Gastroesophageal sphincter (tissue), 4 donors: ENCODE data around the gene ASAP2. TPM values are rescaled to one million over a fixed set of nuclear protein-coding genes. Genes with fewer than 3 reads are reported as not detected.
A peak's percentile ranks its signal among the peaks of the same experiment; 100 is the strongest.

Source experiments
- ATAC-seq: fragments of 150-250 bp; one replicate; pipeline ENCODE4 v1.9.1; 2016; ENCODE audit warnings: mild to moderate bottlenecking, moderate library complexity
- H3K27ac ChIP-seq, 4 donors: fragments of 200-600 bp; sonication (generic) in 3 of 4; 1 replicate in 3 of 4; 2 replicates in 1 of 4; pipeline ENCODE4 v1.5.1; 2016 to 2019
- H3K27me3 ChIP-seq: fragments of 200-600 bp; sonication (generic); one replicate; pipeline ENCODE4 v1.5.1; 2019
- H3K36me3 ChIP-seq, 2 donors: fragments of 200-600 bp; sonication (generic); one replicate each; pipeline ENCODE4 v1.5.1; 2019; ENCODE audit warnings: control low read depth in 1 of 2
- H3K4me1 ChIP-seq, 3 donors: fragments of 200-600 bp; sonication (generic); 1 replicate in 2 of 3; 2 replicates in 1 of 3; pipeline ENCODE4 v1.5.1; 2016 to 2019; ENCODE audit warnings: control low read depth in 2 of 3
- H3K4me3 ChIP-seq, 2 donors: fragments of 200-600 bp; sonication (generic); one replicate each; pipeline ENCODE4 v1.5.1; 2019; ENCODE audit warnings: mild to moderate bottlenecking in 1 of 2, moderate library complexity in 1 of 2
- H3K9me3 ChIP-seq, 3 donors: fragments of 200-600 bp; sonication (generic); one replicate each; pipeline ENCODE4 v1.5.1; 2017 to 2019; ENCODE audit warnings: control low read depth in 2 of 3
- EP300 ChIP-seq: sonication (generic); formaldehyde crosslinking; IDR thresholded peaks from one replicate; pipeline ENCODE4 v1.6.1; 2017; ENCODE audit warnings: antibody characterized with exemption, mild to moderate bottlenecking
- POLR2A ChIP-seq, 2 donors: fragments of 450-650 bp; IDR thresholded peaks; one replicate each; pipeline ENCODE4 v1.6.1; 2017; ENCODE audit warnings: antibody characterized with exemption in 2 of 2, mild to moderate bottlenecking in 2 of 2, moderate library complexity in 1 of 2
- POLR2AphosphoS5 ChIP-seq: sonication (generic); formaldehyde crosslinking; IDR thresholded peaks from one replicate; pipeline ENCODE4 v1.6.1; 2017; ENCODE audit warnings: antibody characterized with exemption
- WGBS, 2 donors: methylation state at CpG; one replicate each; pipeline ENCODE4 v1.1.5; 2018; ENCODE audit warnings: low coverage in 1 of 2; 5-methylcytosine and 5-hydroxymethylcytosine counted together
- total RNA-seq, 4 donors: library from RNA; depleted of rRNA; stranded (reverse); fragments of >200 nt; gene quantifications; one replicate each; pipeline ENCODE4 v1.1.0, GENCODE V29; 2016
- TF ChIP-seq, protein P1 (sequence below), 4 experiments: fragments of 200-600 bp in 2 of 4; fragments of 450-650 bp in 2 of 4; sonication (generic) in 1 of 4; IDR thresholded peaks; one replicate each; pipeline ENCODE4 v1.5.1; 2017 to 2019; ENCODE audit warnings: antibody characterized with exemption in 4 of 4, mild to moderate bottlenecking in 2 of 4, moderate library complexity in 2 of 4

The ASAP2 gene
- total RNA-seq, 4 donors from 2014 or later = 18.3 to 31.4 (median 26.2) TPM

- H3K4me1 ChIP-seq = peaks cover 0 to 30% (median 3%) of the 10 kb centered on the region in 3 donors
- no peaks in the 10 kb centered on the region for H3K9me3 ChIP-seq
- no peak overlapping the region for H3K4me3 ChIP-seq
- no peak overlapping the region for H3K27ac ChIP-seq
- WGBS, 2 donors = 100% methylated on average over 3 of the region's 7 CpGs; no CpG with 5 or more reads in 1 of the 2 donors
- H3K36me3 ChIP-seq = peaks cover 0 to 86% of the 10 kb centered on the region in 2 donors
- no peaks in the 10 kb centered on the region for H3K27me3 ChIP-seq
- TF ChIP-seq, protein P1, sequence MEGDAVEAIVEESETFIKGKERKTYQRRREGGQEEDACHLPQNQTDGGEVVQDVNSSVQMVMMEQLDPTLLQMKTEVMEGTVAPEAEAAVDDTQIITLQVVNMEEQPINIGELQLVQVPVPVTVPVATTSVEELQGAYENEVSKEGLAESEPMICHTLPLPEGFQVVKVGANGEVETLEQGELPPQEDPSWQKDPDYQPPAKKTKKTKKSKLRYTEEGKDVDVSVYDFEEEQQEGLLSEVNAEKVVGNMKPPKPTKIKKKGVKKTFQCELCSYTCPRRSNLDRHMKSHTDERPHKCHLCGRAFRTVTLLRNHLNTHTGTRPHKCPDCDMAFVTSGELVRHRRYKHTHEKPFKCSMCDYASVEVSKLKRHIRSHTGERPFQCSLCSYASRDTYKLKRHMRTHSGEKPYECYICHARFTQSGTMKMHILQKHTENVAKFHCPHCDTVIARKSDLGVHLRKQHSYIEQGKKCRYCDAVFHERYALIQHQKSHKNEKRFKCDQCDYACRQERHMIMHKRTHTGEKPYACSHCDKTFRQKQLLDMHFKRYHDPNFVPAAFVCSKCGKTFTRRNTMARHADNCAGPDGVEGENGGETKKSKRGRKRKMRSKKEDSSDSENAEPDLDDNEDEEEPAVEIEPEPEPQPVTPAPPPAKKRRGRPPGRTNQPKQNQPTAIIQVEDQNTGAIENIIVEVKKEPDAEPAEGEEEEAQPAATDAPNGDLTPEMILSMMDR (IDR thresholded peaks at IDR 0.05) = no peak
- no peak for TF ChIP-seq EP300
- no peak for TF ChIP-seq POLR2A (IDR thresholded peaks at IDR 0.05)
- TF ChIP-seq POLR2AphosphoS5 = no peak
- no peak for ATAC-seq
Observed at GRCh38 chr2:9390151-9390850, 183.7 kb downstream of the ASAP2 start.

DNA sequence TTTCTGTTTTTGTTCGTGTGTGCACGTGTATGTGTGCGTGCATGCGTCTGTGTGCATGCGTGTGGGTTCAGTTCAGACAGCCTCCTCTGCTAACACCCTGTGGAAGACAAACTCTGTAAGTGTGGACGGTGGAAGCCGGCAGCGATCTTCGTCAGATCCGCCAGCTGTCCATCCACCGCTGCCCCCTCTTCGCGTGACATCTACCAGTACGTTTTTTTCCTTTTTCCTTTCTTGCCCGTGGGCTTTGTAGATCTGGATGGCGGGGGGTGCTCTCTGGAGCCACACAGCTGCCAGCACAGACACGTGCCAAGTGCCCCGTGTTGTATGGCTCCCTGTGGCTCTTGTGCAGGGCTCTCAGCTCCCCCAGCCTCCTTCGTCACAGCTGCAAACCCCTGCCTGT, 184.4 kb downstream of the ASAP2 start:
- no peak overlapping the region for H3K27ac ChIP-seq
- TF ChIP-seq POLR2A (IDR thresholded peaks at IDR 0.05) (no peak), POLR2AphosphoS5 (no peak), EP300 (no peak)
- TF ChIP-seq, protein P1 (IDR thresholded peaks at IDR 0.05) = no peak
- H3K4me3 ChIP-seq = no peak overlapping the region
- H3K27me3 ChIP-seq = no peaks in the 10 kb centered on the region
- no peaks in the 10 kb centered on the region for H3K9me3 ChIP-seq
- WGBS, 2 donors = 87 to 95% methylated on average over 4 to 19 of the region's 19 CpGs
- ATAC-seq = no peak
- H3K36me3 ChIP-seq = peaks cover 0 to 83% of the 10 kb centered on the region in 2 donors
- peaks cover 0 to 30% (median 3%) of the 10 kb centered on the region in 3 donors for H3K4me1 ChIP-seq

- Histone ChIP-seq H3K27ac (peak overlapping the region in 3 of 4 donors; percentile 59 to 69 (median 63)), H3K9me3 (no peaks in the 10 kb centered on the region), H3K27me3 (no peaks in the 10 kb centered on the region), H3K36me3 (peaks cover 0 to 87% of the 10 kb centered on the region in 2 donors), H3K4me3 (no peak overlapping the region), H3K4me1 (peaks cover 0 to 23% (median 3%) of the 10 kb centered on the region in 3 donors)
- WGBS, 2 donors = 61 to 88% methylated on average over 2 to 4 of the region's 13 CpGs
- no peak for ATAC-seq
- TF ChIP-seq, protein P1 (IDR thresholded peaks at IDR 0.05) = no peak
- TF ChIP-seq POLR2AphosphoS5 (no peak), EP300 (no peak), POLR2A (IDR thresholded peaks at IDR 0.05) (no peak)
Observed at GRCh38 chr2:9391961-9392720, 185.5 kb downstream of the ASAP2 start.

DNA sequence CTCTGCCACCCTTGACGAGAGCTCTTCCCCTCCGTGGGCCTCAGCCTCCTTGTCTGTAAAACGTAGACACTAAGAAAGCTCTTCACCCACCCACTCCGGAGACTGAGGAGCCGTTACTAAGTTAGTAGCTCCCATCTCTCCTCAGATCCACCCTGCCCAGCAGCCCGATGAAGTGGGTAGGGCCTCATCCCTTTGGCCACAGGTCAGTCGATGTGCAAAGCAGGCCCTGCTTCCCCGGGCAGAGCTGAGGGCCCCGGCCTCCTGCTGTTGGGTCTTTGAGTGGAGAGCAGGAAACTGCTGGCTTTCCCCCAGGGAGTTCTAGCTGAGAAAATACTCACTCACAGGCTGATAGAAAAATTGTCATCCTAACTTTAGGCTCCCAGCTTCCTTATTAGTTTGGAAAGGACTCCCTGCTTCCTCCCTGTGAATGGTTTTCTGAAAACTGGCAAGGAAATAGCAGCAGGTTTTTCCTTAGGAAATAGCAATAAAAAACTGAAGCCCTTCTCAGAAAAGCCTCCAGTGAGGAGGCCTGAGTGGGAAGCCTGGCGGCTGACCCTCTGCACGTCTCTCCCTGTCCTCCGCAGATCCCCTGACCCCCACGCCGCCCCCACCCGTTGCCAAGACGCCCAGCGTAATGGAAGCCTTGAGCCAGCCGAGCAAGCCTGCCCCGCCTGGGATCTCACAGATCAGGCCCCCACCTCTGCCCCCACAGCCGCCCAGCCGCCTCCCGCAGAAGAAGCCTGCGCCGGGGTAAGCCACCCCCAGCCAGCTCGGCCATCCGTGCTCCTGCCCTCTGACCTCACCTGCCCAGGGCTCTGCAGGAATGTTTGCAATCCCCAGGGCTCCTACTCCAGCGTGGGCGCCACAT, 186.5 kb downstream of the ASAP2 start:
- Histone ChIP-seq H3K27me3 (no peaks in the 10 kb centered on the region), H3K4me3 (no peak overlapping the region), H3K36me3 (peaks cover 0 to 81% of the 10 kb centered on the region in 2 donors), H3K4me1 (peaks cover 0 to 22% (median 3%) of the 10 kb centered on the region in 3 donors), H3K9me3 (no peaks in the 10 kb centered on the region), H3K27ac (peak overlapping the region in 3 of 4 donors; percentile 59 to 69 (median 63))
- WGBS, 2 donors = 46 to 70% methylated on average over 2 to 11 of the region's 28 CpGs
- TF ChIP-seq POLR2A (IDR thresholded peaks at IDR 0.05) (no peak), EP300 (no peak), POLR2AphosphoS5 (no peak)
- TF ChIP-seq, protein P1 (IDR thresholded peaks at IDR 0.05) = no peak
- peak; percentile 47 for ATAC-seq
